Tibial artery (tissue), 4 donors: ENCODE measurements around the gene PRRC2B.

ENCODE experiments used
- DNase-seq, 2 donors: peaks; one replicate each; pipeline ENCODE4 v3.0.0-alpha.2; 2019
- H3K27ac ChIP-seq, 2 donors: fragments of 200-600 bp; sonication (generic) in 1 of 2; 1 replicate in 1 of 2; 2 replicates in 1 of 2; pipeline ENCODE4 v1.5.1; 2018 to 2019; ENCODE audit warnings: mild to moderate bottlenecking in 1 of 2
- H3K27me3 ChIP-seq, 2 donors: fragments of 200-600 bp; sonication (generic) in 1 of 2; one replicate each; pipeline versions ENCODE4 v1.5.1 to v1.6.0; 2016 to 2019
- H3K36me3 ChIP-seq, 3 donors: fragments of 200-600 bp; sonication (generic) in 2 of 3; one replicate each; pipeline ENCODE4 v1.5.1; 2016 to 2019; ENCODE audit warnings: mild to moderate bottlenecking in 2 of 3
- H3K4me1 ChIP-seq, 4 donors: fragments of 200-600 bp; sonication (generic) in 2 of 4; 1 replicate in 3 of 4; 2 replicates in 1 of 4; pipeline ENCODE4 v1.5.1; 2016 to 2019
- H3K4me3 ChIP-seq, 2 donors: fragments of 200-600 bp; sonication (generic) in 1 of 2; 1 replicate in 1 of 2; 2 replicates in 1 of 2; pipeline ENCODE4 v1.5.1; 2018 to 2019; ENCODE audit warnings: mild to moderate bottlenecking in 2 of 2
- H3K9me3 ChIP-seq, 3 donors: fragments of 200-600 bp; sonication (generic) in 1 of 3; one replicate each; pipeline ENCODE4 v1.5.1; 2016 to 2019
- intact Hi-C: fragments of 100-400 bp; cut with DNase I; formaldehyde crosslinking; loops from one replicate; pipeline ENCODE4 v1.15.0; 2023; ENCODE audit warnings: low total_unique reads
- TF ChIP-seq, protein P1 (sequence below), 2 experiments: fragments of 200-600 bp in 1 of 2; fragments of 450-650 bp in 1 of 2; IDR thresholded peaks; one replicate each; pipeline ENCODE4 v1.5.1; 2017 to 2019; ENCODE audit warnings: antibody characterized with exemption in 2 of 2, mild to moderate bottlenecking in 1 of 2, moderate library complexity in 1 of 2

The PRRC2B gene

DNA sequence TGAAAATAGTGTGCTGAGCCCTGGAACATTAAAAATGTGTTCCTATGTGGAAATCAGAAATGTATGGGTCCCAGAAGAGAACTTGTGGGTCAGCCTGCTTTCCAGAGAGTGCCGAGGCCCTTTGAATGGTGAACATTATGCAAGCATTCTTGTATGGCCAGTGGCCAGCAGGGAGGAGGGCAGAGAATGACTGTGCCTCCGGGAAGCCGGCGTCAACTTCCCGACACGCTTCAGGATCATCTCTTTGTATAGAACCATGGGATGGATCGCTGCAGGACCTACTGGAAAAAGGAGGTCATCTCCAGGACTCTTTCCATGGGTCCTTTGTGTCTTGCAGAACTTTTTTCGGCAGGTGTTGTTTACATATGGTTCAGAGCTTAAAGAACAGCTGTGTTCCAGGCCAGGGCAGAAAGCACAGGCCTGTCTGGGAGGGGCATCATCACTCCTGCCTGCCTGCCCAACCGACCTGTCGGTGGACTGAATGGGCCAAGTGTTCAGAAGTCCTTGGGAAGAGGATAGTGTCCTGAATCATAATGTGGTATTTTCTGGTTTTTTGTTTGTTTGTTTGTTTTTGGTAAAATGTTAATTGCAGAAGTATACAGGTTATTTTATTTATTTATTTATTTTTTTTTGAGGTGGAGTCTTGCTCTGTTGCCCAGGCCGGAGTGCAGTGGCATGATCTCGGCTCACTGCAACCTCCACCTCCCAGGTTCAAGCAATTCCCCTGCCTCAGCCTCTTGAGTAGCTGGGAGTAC, 9.0 kb downstream of the PRRC2B start:
- Histone ChIP-seq H3K27me3 (no peaks in the 10 kb centered on the region), H3K9me3 (no peaks in the 10 kb centered on the region), H3K36me3 (no peaks in the 10 kb centered on the region), H3K27ac (peak overlapping the region; percentile 61 to 65), H3K4me1 (peaks cover 6 to 100% (median 93%) of the 10 kb centered on the region in 4 donors), H3K4me3 (peak overlapping the region; percentile 10 to 26)
- TF ChIP-seq, protein P1, sequence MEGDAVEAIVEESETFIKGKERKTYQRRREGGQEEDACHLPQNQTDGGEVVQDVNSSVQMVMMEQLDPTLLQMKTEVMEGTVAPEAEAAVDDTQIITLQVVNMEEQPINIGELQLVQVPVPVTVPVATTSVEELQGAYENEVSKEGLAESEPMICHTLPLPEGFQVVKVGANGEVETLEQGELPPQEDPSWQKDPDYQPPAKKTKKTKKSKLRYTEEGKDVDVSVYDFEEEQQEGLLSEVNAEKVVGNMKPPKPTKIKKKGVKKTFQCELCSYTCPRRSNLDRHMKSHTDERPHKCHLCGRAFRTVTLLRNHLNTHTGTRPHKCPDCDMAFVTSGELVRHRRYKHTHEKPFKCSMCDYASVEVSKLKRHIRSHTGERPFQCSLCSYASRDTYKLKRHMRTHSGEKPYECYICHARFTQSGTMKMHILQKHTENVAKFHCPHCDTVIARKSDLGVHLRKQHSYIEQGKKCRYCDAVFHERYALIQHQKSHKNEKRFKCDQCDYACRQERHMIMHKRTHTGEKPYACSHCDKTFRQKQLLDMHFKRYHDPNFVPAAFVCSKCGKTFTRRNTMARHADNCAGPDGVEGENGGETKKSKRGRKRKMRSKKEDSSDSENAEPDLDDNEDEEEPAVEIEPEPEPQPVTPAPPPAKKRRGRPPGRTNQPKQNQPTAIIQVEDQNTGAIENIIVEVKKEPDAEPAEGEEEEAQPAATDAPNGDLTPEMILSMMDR (IDR thresholded peaks at IDR 0.05) = no peak
- peak; percentile 93 to 94 for DNase-seq
- intact Hi-C loops = no loop called here

DNA sequence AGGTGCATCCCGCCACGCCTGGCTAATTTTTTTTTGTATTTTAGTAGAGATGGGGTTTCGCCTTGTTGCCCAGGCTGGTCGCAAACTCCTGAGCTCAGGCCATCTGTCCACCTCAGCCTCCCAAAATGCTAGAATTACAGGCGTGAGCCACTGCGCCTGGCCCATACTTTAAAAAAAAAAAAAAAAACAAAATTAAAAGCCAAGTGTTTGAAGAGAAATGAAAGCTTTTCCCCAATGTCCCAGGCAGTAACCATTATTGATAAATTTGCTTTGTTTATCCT, 9.5 kb downstream of the PRRC2B start:
- H3K36me3 ChIP-seq = no peaks in the 10 kb centered on the region
- H3K27me3 ChIP-seq = no peaks in the 10 kb centered on the region
- H3K4me1 ChIP-seq = peaks cover 5 to 100% (median 93%) of the 10 kb centered on the region in 4 donors
- peak overlapping the region; percentile 61 to 65 for H3K27ac ChIP-seq
- no peak for DNase-seq
- TF ChIP-seq, protein P1 (IDR thresholded peaks at IDR 0.05) = no peak
- no peak overlapping the region for H3K4me3 ChIP-seq
- intact Hi-C loops = no loop called here
- H3K9me3 ChIP-seq = no peaks in the 10 kb centered on the region

GRCh38 chr9:131404581-131404980, 10.7 kb downstream of the PRRC2B start:
- TF ChIP-seq, protein P1 (IDR thresholded peaks at IDR 0.05) = no peak
- no peaks in the 10 kb centered on the region for H3K36me3 ChIP-seq
- H3K9me3 ChIP-seq = no peaks in the 10 kb centered on the region
- intact Hi-C loops = no loop called here
- DNase-seq = no peak
- H3K27me3 ChIP-seq = no peaks in the 10 kb centered on the region
- no peak overlapping the region for H3K4me3 ChIP-seq
- peaks cover 5 to 100% (median 91%) of the 10 kb centered on the region in 4 donors for H3K4me1 ChIP-seq
- H3K27ac ChIP-seq = peak overlapping the region in 1 of 2 donors; percentile 57

DNA sequence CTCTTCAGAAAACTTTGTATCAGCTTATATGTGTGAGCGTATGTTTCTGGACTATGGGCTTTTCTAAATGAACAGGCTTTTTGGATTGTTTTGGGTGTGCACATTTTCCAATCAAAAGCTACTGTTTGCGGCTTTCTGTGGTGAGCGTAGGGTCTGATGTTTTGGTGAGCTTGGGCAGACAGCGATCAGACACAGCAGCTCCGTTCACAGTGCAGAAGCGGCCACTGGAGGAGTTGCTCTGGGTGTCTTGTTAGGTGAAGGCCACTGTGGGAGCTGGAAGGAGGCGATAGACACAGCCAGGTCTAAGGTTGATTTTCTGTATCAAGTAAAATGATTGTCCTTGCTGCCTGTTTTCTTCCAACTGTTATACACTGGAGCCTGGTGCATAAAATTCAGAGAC, 11.1 kb downstream of the PRRC2B start:
- Histone ChIP-seq H3K4me3 (no peak overlapping the region), H3K4me1 (peaks cover 5 to 100% (median 89%) of the 10 kb centered on the region in 4 donors), H3K27me3 (no peaks in the 10 kb centered on the region), H3K36me3 (no peaks in the 10 kb centered on the region), H3K9me3 (no peaks in the 10 kb centered on the region), H3K27ac (peak overlapping the region in 1 of 2 donors; percentile 57)
- DNase-seq = no peak
- intact Hi-C loops = no loop called here
- TF ChIP-seq, protein P1 (IDR thresholded peaks at IDR 0.05) = no peak

GRCh38 chr9:131405428-131405827, 11.5 kb downstream of the PRRC2B start:
- DNase-seq = no peak
- H3K4me3 ChIP-seq = no peak overlapping the region
- H3K4me1 ChIP-seq = peaks cover 5 to 100% (median 88%) of the 10 kb centered on the region in 4 donors
- H3K27ac ChIP-seq = peak overlapping the region; percentile 10 to 57
- no peaks in the 10 kb centered on the region for H3K9me3 ChIP-seq
- intact Hi-C loops = no loop called here
- H3K36me3 ChIP-seq = no peaks in the 10 kb centered on the region
- H3K27me3 ChIP-seq = no peaks in the 10 kb centered on the region
- TF ChIP-seq, protein P1 (IDR thresholded peaks at IDR 0.05) = no peak
